ENCODE measurements around the gene CD244. TPM values are rescaled to one million over a fixed set of nuclear protein-coding genes. Genes with fewer than 3 reads are reported as not detected.

CD244 gene
- polyA plus RNA-seq, 3 donors = 62.2 to 116 (median 106) TPM

GRCh38 chr1:160880216-160880615 is 17.5 kb upstream of the CD244 start:
- H3K27ac Mint-ChIP-seq = peak overlapping the region in 5 of 7 donors; percentile 38 to 86 (median 68)
- H3K36me3 Mint-ChIP-seq = no peaks in the 10 kb centered on the region
- no peak overlapping the region for H2AFZ ChIP-seq (ENCODE audit: insufficient read depth, low read depth, low read length, poor library complexity, severe bottlenecking)
- peak overlapping the region in 1 of 2 donors; percentile 21 for H3K4me3 Mint-ChIP-seq
- no peaks in the 10 kb centered on the region for H3K9me3 Mint-ChIP-seq
- H3K27me3 Mint-ChIP-seq (ENCODE audit: low read depth in 3 of 3) = peaks cover 2 to 4% (median 3%) of the 10 kb centered on the region in 3 donors
- no peaks in the 10 kb centered on the region for H3K79me2 ChIP-seq (ENCODE audit: insufficient read depth, low read length)
- no peak for TF ChIP-seq CTCF (IDR thresholded peaks at IDR 0.05)
- intact Hi-C loops (cut with micrococcal nuclease) = loop anchor here in 1 of 2 donors (10.0 kb wide), 1 partner anchor 65 kb away; no protein-coding TSS in a partner anchor
- H3K4me3 ChIP-seq (replicated peaks in 1 of 3; ENCODE audit: low read depth in 2 of 3, low read length in 3 of 3) = peak overlapping the region in 1 of 3 experiments; percentile 3
- H3K9me3 ChIP-seq (replicated peaks in 1 of 2; ENCODE audit: control insufficient read depth in 1 of 2, insufficient read depth in 1 of 2, low read length in 2 of 2) = no peaks in the 10 kb centered on the region
- H3K4me2 ChIP-seq (replicated peaks; ENCODE audit: extremely low read depth, low read length, poor library complexity, severe bottlenecking) = peak overlapping the region; percentile 18
- no peak overlapping the region for H3K9ac ChIP-seq (ENCODE audit: insufficient read depth, low read length, poor library complexity, severe bottlenecking)
- no peaks in the 10 kb centered on the region for H3K27me3 ChIP-seq (ENCODE audit: control insufficient read depth in 2 of 2, insufficient read depth in 2 of 2, low read length in 2 of 2)
- no peaks in the 10 kb centered on the region for H4K20me1 ChIP-seq (ENCODE audit: insufficient read depth, low read length)
- no peaks in the 10 kb centered on the region for H3K36me3 ChIP-seq (replicated peaks in 1 of 2; ENCODE audit: control insufficient read depth in 1 of 2, insufficient read depth in 2 of 2, low read length in 2 of 2)
- DNase-seq = peak in 2 of 3 donors; percentile 41 to 44
- H3K4me1 ChIP-seq (ENCODE audit: control insufficient read depth in 1 of 2, insufficient read depth in 2 of 2, low read length in 2 of 2) = peaks cover 74 to 83% of the 10 kb centered on the region in 2 donors
- peak overlapping the region in 1 of 2 donors; percentile 13 for H3K27ac ChIP-seq (ENCODE audit: low read depth in 1 of 2, low read length in 2 of 2)
- 100% methylated on average over 1 of the region's 3 CpGs for WGBS (ENCODE audit: insufficient coverage)
- peaks cover 81% of the 10 kb centered on the region for H3K4me1 Mint-ChIP-seq

- Histone ChIP-seq H2AFZ (ENCODE audit: insufficient read depth, low read depth, low read length, poor library complexity, severe bottlenecking) (no peak overlapping the region), H3K36me3 (replicated peaks in 1 of 2; ENCODE audit: control insufficient read depth in 1 of 2, insufficient read depth in 2 of 2, low read length in 2 of 2) (no peaks in the 10 kb centered on the region), H3K4me1 (ENCODE audit: control insufficient read depth in 1 of 2, insufficient read depth in 2 of 2, low read length in 2 of 2) (peaks cover 69 to 78% of the 10 kb centered on the region in 2 donors), H3K27me3 (ENCODE audit: control insufficient read depth in 2 of 2, insufficient read depth in 2 of 2, low read length in 2 of 2) (no peaks in the 10 kb centered on the region), H3K9ac (ENCODE audit: insufficient read depth, low read length, poor library complexity, severe bottlenecking) (no peak overlapping the region), H3K9me3 (replicated peaks in 1 of 2; ENCODE audit: control insufficient read depth in 1 of 2, insufficient read depth in 1 of 2, low read length in 2 of 2) (no peaks in the 10 kb centered on the region), H3K79me2 (ENCODE audit: insufficient read depth, low read length) (no peaks in the 10 kb centered on the region), H4K20me1 (ENCODE audit: insufficient read depth, low read length) (no peaks in the 10 kb centered on the region), H3K4me2 (replicated peaks; ENCODE audit: extremely low read depth, low read length, poor library complexity, severe bottlenecking) (no peak overlapping the region), H3K27ac (ENCODE audit: low read depth in 1 of 2, low read length in 2 of 2) (no peak overlapping the region), H3K4me3 (replicated peaks in 1 of 3; ENCODE audit: low read depth in 2 of 3, low read length in 3 of 3) (no peak overlapping the region)
- DNase-seq = no peak
- Mint-ChIP-seq H3K36me3 (no peaks in the 10 kb centered on the region), H3K4me3 (no peak overlapping the region), H3K9me3 (peaks cover 0 to 3% (median 0%) of the 10 kb centered on the region in 7 donors), H3K27me3 (ENCODE audit: low read depth in 3 of 3) (peaks cover 2 to 4% (median 3%) of the 10 kb centered on the region in 3 donors), H3K4me1 (peaks cover 76% of the 10 kb centered on the region), H3K27ac (peak overlapping the region in 1 of 7 donors; percentile 37)
- WGBS (ENCODE audit: insufficient coverage) = 79% methylated on average over 8 of the region's 8 CpGs
- intact Hi-C loops (cut with micrococcal nuclease) = no loop called here
- no peak for TF ChIP-seq CTCF (IDR thresholded peaks at IDR 0.05)
Measured at GRCh38 chr1:160879056-160879455, 16.4 kb upstream of the CD244 start.
